RPMI7951 (cell line): ENCODE data around the gene CSMD2. TPM values are rescaled to one million over a fixed set of nuclear protein-coding genes. Genes with fewer than 3 reads are reported as not detected.

ENCODE experiments used
- DNase-seq: peaks from one replicate; pipeline ENCODE4 v3.0.0-alpha.2; 2012; ENCODE audit warnings: low read depth
- total RNA-seq: library from RNA; depleted of rRNA; stranded (reverse); fragments of >200 nt; shearing (Covaris generic); gene quantifications from 2 replicates; pipeline ENCODE4 v1.2.3, GENCODE V29; 2014; rRNA removed

The CSMD2 gene
- total RNA-seq, 1 experiment from 2014 or later, result 1.1 TPM

- no peak for DNase-seq
Measured at GRCh38 chr1:33501774-33502173, 663.3 kb downstream of the CSMD2 start.

DNA sequence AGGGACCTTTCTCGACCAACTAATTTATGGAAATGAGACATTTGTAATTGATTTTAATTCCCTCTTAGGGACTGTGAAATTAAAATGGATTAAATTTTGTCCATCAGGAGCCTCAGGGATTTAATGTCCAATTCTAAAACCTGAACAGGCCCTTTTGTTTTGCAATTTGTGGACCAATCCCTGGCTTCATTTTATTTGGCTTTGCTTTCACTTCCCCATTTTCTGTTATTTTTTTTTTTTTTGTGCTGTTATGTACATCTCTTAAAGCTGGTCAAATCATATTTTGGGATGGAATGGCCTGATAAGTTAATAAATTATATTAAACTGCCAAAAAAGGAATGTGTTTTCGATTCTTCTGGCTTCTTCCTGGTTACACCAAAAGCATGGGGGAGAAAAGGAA lies 663.7 kb downstream of the CSMD2 start:
- DNase-seq, result no peak

- no peak for DNase-seq
Measured at GRCh38 chr1:33500547-33500946, 664.5 kb downstream of the CSMD2 start.

GRCh38 chr1:33497410-33497809 lies 667.6 kb downstream of the CSMD2 start:
- DNase-seq, result no peak

DNA sequence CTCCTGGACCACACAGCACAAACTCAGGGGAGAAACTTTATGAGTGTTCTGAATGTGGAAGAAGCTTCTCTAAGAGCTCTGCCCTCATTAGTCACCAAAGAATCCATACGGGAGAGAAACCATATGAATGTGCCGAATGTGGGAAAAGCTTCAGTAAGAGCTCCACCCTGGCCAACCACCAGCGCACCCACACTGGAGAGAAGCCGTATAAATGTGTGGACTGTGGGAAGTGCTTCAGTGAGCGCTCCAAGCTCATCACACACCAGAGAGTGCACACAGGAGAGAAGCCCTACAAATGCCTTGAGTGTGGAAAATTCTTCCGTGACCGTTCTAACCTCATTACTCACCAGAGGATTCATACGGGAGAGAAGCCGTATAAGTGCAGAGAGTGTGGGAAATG lies 670.1 kb downstream of the CSMD2 start:
- no peak for DNase-seq

GRCh38 chr1:33488624-33489023 lies 676.4 kb downstream of the CSMD2 start:
- no peak for DNase-seq

DNA sequence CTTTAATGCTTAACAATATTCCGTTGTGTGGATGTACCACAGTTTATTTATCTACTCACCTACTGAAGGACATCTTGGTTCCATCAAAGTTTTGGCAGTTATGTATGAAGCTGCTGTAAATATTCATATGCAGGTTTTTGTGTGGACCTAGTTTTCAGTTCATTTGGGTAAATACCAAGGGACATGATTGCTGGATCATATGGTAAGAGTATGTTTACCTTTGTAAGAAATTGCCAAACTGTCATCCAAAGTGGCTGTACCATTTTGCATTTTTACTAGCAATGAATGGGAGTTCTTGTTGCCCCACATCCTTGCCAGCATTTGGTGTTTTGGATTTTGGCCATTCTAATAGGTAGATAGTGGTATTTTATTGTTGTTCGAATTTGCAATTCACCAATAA lies 682.6 kb downstream of the CSMD2 start:
- no peak for DNase-seq

DNA sequence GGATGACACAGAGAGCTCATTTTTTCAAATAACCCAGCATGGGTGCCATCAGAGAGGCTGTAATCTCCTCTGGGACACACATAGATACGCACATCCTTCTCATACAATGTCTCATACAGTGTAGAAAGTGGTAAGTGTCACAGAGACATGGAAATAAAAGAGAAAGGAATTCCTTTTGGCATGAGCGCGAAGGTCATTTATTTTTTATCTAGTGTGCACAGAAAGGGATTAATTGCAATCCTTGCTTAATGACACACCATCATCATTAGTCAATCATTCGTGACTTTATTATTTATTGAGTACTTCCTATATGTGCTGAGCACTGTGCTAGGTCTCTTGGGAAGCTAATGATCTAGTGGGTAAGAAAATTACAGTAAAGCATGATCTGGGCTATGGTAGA lies 687.6 kb downstream of the CSMD2 start:
- no peak for DNase-seq

DNA sequence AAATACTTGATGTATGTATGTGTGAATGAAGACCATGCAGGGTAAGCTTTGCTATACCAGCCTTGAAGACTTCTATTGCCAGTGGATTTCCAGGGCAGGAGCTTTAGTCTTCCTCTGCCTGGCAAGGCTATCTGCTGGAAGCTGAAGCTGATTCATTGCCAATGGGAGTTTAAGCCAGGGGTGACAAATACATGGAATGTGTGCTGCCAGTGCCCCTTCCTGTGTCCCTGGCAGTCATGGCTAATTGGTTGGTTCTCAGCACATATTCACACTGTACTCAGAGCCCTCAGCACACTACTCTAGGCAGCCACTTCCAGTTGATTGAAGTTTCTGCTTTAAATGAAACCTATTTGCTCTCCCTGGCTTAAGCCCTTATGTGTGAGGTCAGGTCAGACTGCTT lies 691.1 kb downstream of the CSMD2 start:
- peak; percentile 35 for DNase-seq

GRCh38 chr1:33472269-33472980 lies 692.6 kb downstream of the CSMD2 start, which contains the start of gene ZSCAN20:
TSS of gene ZSCAN20 (plus strand) at chr1:33472645. CDS start at chr1:33479289, 6,644 bp downstream.
- DNase-seq, result peak; percentile 99

DNA sequence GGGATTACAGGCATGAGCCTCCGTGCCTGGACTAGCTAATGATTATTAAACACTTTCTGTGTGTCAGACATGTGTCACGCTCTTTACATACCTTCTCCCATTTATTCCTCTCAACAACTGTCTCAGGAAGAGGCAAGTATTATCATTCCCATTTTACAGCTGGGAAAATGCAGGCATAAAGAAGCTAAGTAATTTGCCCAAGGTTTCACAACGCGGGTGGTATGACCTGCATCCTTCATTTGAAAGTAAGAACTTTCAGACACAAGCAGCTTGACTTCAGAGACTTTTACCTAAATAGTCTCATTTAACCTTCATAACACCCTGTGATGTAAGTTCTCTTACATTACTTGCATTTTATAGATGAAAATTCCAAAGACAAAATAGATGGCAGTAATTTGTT lies 693.6 kb downstream of the CSMD2 start:
- DNase-seq, result no peak

DNA sequence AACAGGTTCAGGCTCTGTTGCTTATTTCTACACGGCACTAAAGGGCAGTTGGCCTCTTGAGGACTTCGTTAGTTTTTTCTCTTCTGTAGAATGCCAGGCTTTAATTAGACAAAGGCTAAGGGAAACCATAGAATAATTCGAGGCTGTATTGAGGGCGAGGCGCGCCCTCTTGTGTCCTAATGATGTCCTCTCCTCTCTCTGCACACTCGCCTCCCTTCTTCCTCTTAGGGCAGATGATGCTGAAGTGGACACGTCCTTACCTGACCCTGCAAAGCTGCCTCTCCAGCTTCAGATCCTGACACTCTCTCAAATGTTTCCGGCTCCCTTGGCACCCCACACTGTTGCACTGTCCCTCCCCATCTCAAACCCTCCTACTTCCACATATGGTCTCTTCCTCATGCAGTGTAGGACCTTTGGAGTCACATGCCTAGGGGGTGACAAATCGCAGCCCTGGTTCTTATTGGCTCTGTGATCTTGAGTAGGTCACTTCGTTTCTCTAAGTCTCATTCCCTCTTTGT lies 694.5 kb downstream of the CSMD2 start:
- DNase-seq, result peak; percentile 87

DNA sequence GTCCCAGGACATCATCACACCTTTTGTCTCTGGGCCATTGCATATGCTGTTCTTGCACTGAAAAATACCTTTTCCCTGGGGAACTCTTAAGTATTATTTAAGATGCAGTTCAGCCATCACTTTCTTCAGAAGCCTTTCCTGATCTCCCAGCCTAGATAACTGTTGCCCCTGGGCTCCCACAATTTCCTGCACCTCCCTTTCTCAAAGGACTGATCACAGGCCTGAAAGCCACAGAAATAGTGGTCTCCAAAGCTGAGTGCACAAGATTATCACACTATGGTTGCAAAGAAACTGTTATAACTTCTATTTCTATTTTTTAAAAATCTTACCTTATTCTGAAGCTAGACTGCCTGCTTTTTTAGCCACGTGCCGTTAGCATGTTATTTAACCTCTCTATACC lies 695.3 kb downstream of the CSMD2 start:
- DNase-seq, result no peak

GRCh38 chr1:33468967-33469366 lies 696.1 kb downstream of the CSMD2 start:
- peak; percentile 50 for DNase-seq

DNA sequence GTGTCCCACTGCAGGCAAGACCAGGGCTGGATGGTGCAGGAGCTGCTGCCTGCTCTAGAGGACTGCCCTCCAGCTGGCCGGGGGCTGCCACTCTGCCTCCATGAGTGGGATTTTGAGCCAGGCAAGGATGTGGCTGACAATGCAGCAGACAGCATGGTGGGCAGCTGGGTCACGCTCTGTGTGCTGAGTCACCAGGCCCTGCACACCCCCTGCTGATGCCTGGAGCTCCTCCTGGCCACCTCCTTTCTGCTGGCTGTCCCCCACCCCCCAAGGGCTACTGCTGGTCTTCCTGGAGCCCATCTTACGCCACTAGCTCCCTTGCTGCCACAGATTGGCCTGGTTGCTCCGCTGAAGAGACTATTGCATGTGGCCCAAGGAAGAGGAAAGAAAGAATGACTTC lies 696.5 kb downstream of the CSMD2 start:
- peak; percentile 73 for DNase-seq

- no peak for DNase-seq
Measured at GRCh38 chr1:33468011-33468410, 697.0 kb downstream of the CSMD2 start.

DNA sequence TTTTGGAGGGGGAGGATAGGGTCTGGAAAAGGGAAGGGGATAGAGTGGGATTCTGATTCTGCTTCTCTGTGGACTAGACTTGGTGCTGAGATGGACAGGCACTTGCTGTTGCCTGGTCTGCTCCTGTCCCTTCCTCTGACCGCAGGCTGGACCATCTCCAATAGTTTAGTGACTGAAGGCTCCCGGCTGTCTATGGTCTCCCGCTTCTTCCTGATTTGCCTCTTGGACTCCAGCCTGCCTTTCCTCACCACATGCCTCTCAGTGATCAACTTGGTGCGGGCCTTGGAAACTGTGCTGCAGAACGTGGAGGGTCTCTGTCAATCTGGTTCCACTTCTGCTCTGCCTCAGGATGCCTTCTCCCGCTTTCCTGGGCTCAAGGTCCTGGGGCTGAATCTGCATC lies 698.9 kb downstream of the CSMD2 start:
- DNase-seq, result no peak

DNA sequence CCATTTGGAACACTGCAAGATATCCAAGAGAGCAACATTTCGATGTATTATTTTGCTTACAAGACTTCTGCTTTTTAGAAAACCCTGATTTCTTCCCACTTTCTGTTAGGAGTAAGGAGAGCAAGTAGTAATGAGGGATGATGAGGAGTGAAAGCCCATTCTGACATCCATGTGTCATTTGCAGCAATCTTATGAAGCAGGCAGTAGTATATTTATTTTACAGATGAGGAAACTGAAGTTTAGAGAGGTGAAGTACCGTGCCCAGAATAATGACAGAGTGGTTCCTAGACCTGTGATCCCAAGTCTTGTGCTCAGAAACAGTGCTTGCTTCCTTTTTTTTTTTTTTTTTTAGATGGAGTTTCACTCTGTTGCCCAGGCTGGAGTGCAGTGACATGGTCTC lies 699.7 kb downstream of the CSMD2 start:
- no peak for DNase-seq

DNA sequence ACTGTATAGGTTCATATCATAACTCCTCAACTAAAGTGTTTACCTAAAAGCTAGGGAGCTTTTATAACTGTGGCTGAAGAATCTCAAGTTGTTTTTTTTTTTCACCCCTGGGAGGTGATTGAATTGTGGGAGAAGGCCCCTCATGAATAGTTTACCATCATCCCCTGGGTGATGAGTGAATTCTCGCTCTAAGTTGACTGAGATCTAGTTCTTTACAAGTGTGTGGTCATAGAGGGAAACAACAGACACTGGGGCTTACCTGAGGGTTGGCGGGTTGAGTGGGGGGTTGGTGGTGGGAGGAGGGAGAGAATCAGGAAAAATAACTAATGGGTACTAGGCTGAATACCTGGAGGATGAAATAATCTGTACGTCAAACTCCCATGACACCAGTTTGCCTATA lies 700.5 kb downstream of the CSMD2 start:
- no peak for DNase-seq

Other genes with a start within 250 kb of the CSMD2 start
- 0.36 and 0.68 TPM in 2 replicates for gene C1orf94, start 11.7 kb upstream of the CSMD2 start, total RNA-seq